A549 (cell line): ENCODE measurements around the gene KRT33A. TPM values are rescaled to one million over a fixed set of nuclear protein-coding genes. Genes with fewer than 3 reads are reported as not detected.

Source experiments
- ATAC-seq, 2 experiments: fragments of 200-7000 bp in 1 of 2; fragments of >200 bp in 1 of 2; cut with Nextera tagmentation in 1 of 2; cut with Tn5 transposase in 1 of 2; 3 replicates each; pipeline versions ENCODE4 v1.8.0 to v1.9.1; 2018 to 2020; ENCODE audit warnings: mild to moderate bottlenecking in 1 of 2, moderate library complexity in 1 of 2
- CTCF ChIA-PET: fragments of 300-600 bp; sonication (Branson Sonifier 250); formaldehyde crosslinking; extraction: SDS; loops from one replicate; lab custom pipeline; 2021; ENCODE audit warnings: antibody characterized with exemption, inconsistent platforms; lab: Yijun Ruan, JAX
- POLR2A ChIA-PET: fragments of 350-600 bp; formaldehyde crosslinking; extraction: SDS; loops from one replicate; lab custom pipeline; 2021; ENCODE audit warnings: antibody characterized with exemption, inconsistent platforms; lab: Yijun Ruan, JAX
- DNase-seq, 2 experiments: peaks; one replicate each; pipeline versions ENCODE4 v3.0.0 to v3.0.0-alpha.2; 2011 to 2016; ENCODE audit warnings: low read depth in 1 of 2, low spot score in 1 of 2
- FAIRE-seq: peaks from 2 replicates; lab custom pipeline; 2011; peaks lifted over from hg19 to GRCh38; lab: Jason Lieb, UNC
- H3K27ac ChIP-seq, 2 experiments: fragments of >200 bp; sonication (Bioruptor Twin); formaldehyde crosslinking; 3 replicates each; pipeline ENCODE4 v1.5.1; 2016 to 2017
- H3K4me1 ChIP-seq: fragments of >200 bp; sonication (Bioruptor Twin); formaldehyde crosslinking; 3 replicates; pipeline ENCODE4 v1.6.1; 2016
- H3K4me2 ChIP-seq: fragments of >200 bp; sonication (Bioruptor Twin); formaldehyde crosslinking; 3 replicates; pipeline ENCODE4 v1.6.1; 2016
- H3K4me3 ChIP-seq: fragments of >200 bp; sonication (Bioruptor Twin); formaldehyde crosslinking; 3 replicates; pipeline ENCODE4 v1.5.1; 2016
- H3K9me3 ChIP-seq: fragments of >200 bp; sonication (Bioruptor Twin); formaldehyde crosslinking; 3 replicates; pipeline ENCODE4 v1.6.1; 2016
- ATOH8 ChIP-seq: fragments of 250-450 bp; sonication (Bioruptor Pico); IDR thresholded peaks from 2 replicates; pipeline ENCODE4 v1.5.0; 2020; ENCODE audit warnings: low read depth, mild to moderate bottlenecking, moderate library complexity
- BCL3 ChIP-seq: fragments of >200 bp; sonication (Bioruptor Twin); formaldehyde crosslinking; IDR thresholded peaks from 3 replicates; pipeline ENCODE4 v1.6.1; 2016
- EHF ChIP-seq: fragments of 250-450 bp; sonication (Bioruptor Pico); IDR thresholded peaks from 2 replicates; pipeline ENCODE4 v1.5.0; 2020; ENCODE audit warnings: mild to moderate bottlenecking
- EP300 ChIP-seq, 2 experiments: fragments of >200 bp; sonication (Bioruptor Twin); formaldehyde crosslinking; IDR thresholded peaks; 2 replicates in 1 of 2; 3 replicates in 1 of 2; pipeline ENCODE4 v1.6.1; 2016 to 2017
- HMGXB4 ChIP-seq: fragments of 250-450 bp; sonication (Bioruptor Pico); IDR thresholded peaks from 2 replicates; pipeline ENCODE4 v1.5.0; 2021; ENCODE audit warnings: mild to moderate bottlenecking, moderate library complexity, borderline replicate concordance
- HOXB13 ChIP-seq: fragments of 250-450 bp; sonication (Bioruptor Pico); IDR thresholded peaks from 2 replicates; pipeline ENCODE4 v1.5.0; 2020; ENCODE audit warnings: low read depth, mild to moderate bottlenecking, moderate library complexity
- HOXB5 ChIP-seq: fragments of 250-450 bp; sonication (Bioruptor Pico); IDR thresholded peaks from 2 replicates; pipeline ENCODE4 v1.5.0; 2020; ENCODE audit warnings: mild to moderate bottlenecking, moderate library complexity
- KDM1A ChIP-seq: fragments of 200-600 bp; sonication (generic); IDR thresholded peaks from 2 replicates; pipeline ENCODE4 v1.6.1; 2016; ENCODE audit warnings: low read depth, mild to moderate bottlenecking
- NFE2L2 ChIP-seq: fragments of 150-350 bp; conservative IDR thresholded peaks from 2 replicates; pipeline ENCODE4 v1.6.1; 2014; ENCODE audit warnings: low read length
- NPAS2 ChIP-seq: fragments of 250-450 bp; sonication (Bioruptor Pico); IDR thresholded peaks from 2 replicates; pipeline ENCODE4 v1.8.0; 2022; ENCODE audit warnings: mild to moderate bottlenecking, moderate library complexity, borderline replicate concordance
- PBX3 ChIP-seq: IDR thresholded peaks from 2 replicates; pipeline ENCODE4 v1.6.1; 2012
- RFX5 ChIP-seq: fragments of 450-650 bp; IDR thresholded peaks from 2 replicates; pipeline ENCODE4 v1.7.1; 2014; ENCODE audit warnings: antibody characterized with exemption, mild to moderate bottlenecking, moderate library complexity
- RNF2 ChIP-seq: fragments of 200-600 bp; sonication (generic); IDR thresholded peaks from 2 replicates; pipeline ENCODE4 v1.6.1; 2016; ENCODE audit warnings: low read depth, mild to moderate bottlenecking, antibody characterized with exemption, moderate library complexity, borderline replicate concordance
- SMC3 ChIP-seq: fragments of >200 bp; sonication (Bioruptor Twin); formaldehyde crosslinking; IDR thresholded peaks from 3 replicates; pipeline ENCODE4 v1.6.1; 2018; ENCODE audit warnings: inconsistent platforms
- TFCP2L1 ChIP-seq: fragments of 250-450 bp; sonication (Bioruptor Pico); IDR thresholded peaks from 2 replicates; pipeline ENCODE4 v1.5.0; 2021; ENCODE audit warnings: mild to moderate bottlenecking
- USF2 ChIP-seq: fragments of 450-650 bp; IDR thresholded peaks from 2 replicates; pipeline ENCODE4 v1.6.1; 2014; ENCODE audit warnings: antibody characterized with exemption
- WGBS: methylation state at CpG from one replicate; pipeline ENCODE4 v1.1.6; 2017; ENCODE audit errors: missing lambda C conversion rate; 5-methylcytosine and 5-hydroxymethylcytosine counted together
- polyA plus RNA-seq, 4 experiments: library from polyadenylated mRNA; depleted of rRNA in 3 of 4; stranded (reverse); fragments of >200 nt; fragmentation: RNase III in 1 of 4; extraction: RNeasy Plus Mini Kit Qiagen cat#74134 plus additional on column Dnase treatment in 1 of 4; gene quantifications; 2 replicates in 3 of 4; 3 replicates in 1 of 4; pipeline ENCODE4 v1.2.3, GENCODE V29; 2011 to 2017

KRT33A gene
- polyA plus RNA-seq, 2 of the 4 experiments (the other 2 are of a cell fraction) = not detected

GRCh38 chr17:41296846-41297245, 53.8 kb downstream of the KRT33A start:
- H3K27ac ChIP-seq = no peak overlapping the region
- no peak for TF ChIP-seq HMGXB4 (CRISPR knock-in tag)
- TF ChIP-seq HOXB5 (CRISPR knock-in tag) = no peak
- no peak for TF ChIP-seq SMC3
- no peak for TF ChIP-seq EP300 (IDR thresholded peaks at IDR 0.05)
- no peak for TF ChIP-seq KDM1A
- no peak for TF ChIP-seq BCL3
- no peak for TF ChIP-seq TFCP2L1 (CRISPR knock-in tag)
- TF ChIP-seq RNF2 = no peak
- TF ChIP-seq NFE2L2 = no peak
- TF ChIP-seq RFX5 = no peak
- no peak for TF ChIP-seq PBX3
- TF ChIP-seq NPAS2 (CRISPR knock-in tag) = no peak
- TF ChIP-seq USF2 = no peak
- TF ChIP-seq HOXB13 (CRISPR knock-in tag) = no peak
- no peak for TF ChIP-seq ATOH8
- TF ChIP-seq EHF (CRISPR knock-in tag) = no peak
- TF ChIP-seq, all 56 proteins: peak for 0
- H3K4me3 ChIP-seq = no peak overlapping the region
- ATAC-seq = no peak
- no peaks in the 10 kb centered on the region for H3K9me3 ChIP-seq
- POLR2A ChIA-PET = no interaction called here
- H3K4me2 ChIP-seq = no peak overlapping the region
- CTCF ChIA-PET = no interaction called here
- DNase-seq = no peak
- no peaks in the 10 kb centered on the region for H3K4me1 ChIP-seq
- 96% methylated on average over 1 of the region's 1 CpG for WGBS
- no peak for FAIRE-seq

Other genes with a start within 250 kb of the KRT33A start
Only the 30 nearest of the 34 such genes appear.
- not detected in 2 replicates for gene KRTAP4-12, start 226.6 kb downstream of the KRT33A start, polyA plus RNA-seq (2011; rRNA removed)
- not detected in 3 replicates for gene KRTAP4-12, start 226.6 kb downstream of the KRT33A start, polyA plus RNA-seq (2017; fragmentation: RNase III; extraction: RNeasy Plus Mini Kit Qiagen cat#74134 plus additional on column Dnase treatment)
- gene KRTAP4-6, start 210.3 kb downstream of the KRT33A start, polyA plus RNA-seq (2011; rRNA removed) = not detected in 2 replicates
- gene KRTAP4-6, start 210.3 kb downstream of the KRT33A start, polyA plus RNA-seq (2017; fragmentation: RNase III; extraction: RNeasy Plus Mini Kit Qiagen cat#74134 plus additional on column Dnase treatment) = not detected in 3 replicates
- gene KRTAP4-5, start 201.0 kb downstream of the KRT33A start, polyA plus RNA-seq (2011; rRNA removed) = not detected in 2 replicates
- not detected in 3 replicates for gene KRTAP4-5, start 201.0 kb downstream of the KRT33A start, polyA plus RNA-seq (2017; fragmentation: RNase III; extraction: RNeasy Plus Mini Kit Qiagen cat#74134 plus additional on column Dnase treatment)
- gene KRTAP4-4, start 190.1 kb downstream of the KRT33A start, polyA plus RNA-seq (2011; rRNA removed) = not detected in 2 replicates
- gene KRTAP4-4, start 190.1 kb downstream of the KRT33A start, polyA plus RNA-seq (2017; fragmentation: RNase III; extraction: RNeasy Plus Mini Kit Qiagen cat#74134 plus additional on column Dnase treatment) = not detected in 3 replicates
- gene KRTAP4-3, start 182.6 kb downstream of the KRT33A start, polyA plus RNA-seq (2011; rRNA removed) = not detected in 2 replicates
- not detected in 3 replicates for gene KRTAP4-3, start 182.6 kb downstream of the KRT33A start, polyA plus RNA-seq (2017; fragmentation: RNase III; extraction: RNeasy Plus Mini Kit Qiagen cat#74134 plus additional on column Dnase treatment)
- gene KRTAP4-2, start 172.6 kb downstream of the KRT33A start, polyA plus RNA-seq (2011; rRNA removed) = not detected in 2 replicates
- not detected in 3 replicates for gene KRTAP4-2, start 172.6 kb downstream of the KRT33A start, polyA plus RNA-seq (2017; fragmentation: RNase III; extraction: RNeasy Plus Mini Kit Qiagen cat#74134 plus additional on column Dnase treatment)
- 0.32 TPM in 2 replicates for gene KRTAP4-1, start 165.9 kb downstream of the KRT33A start, polyA plus RNA-seq (2011; rRNA removed)
- 0.12 TPM in 2 of 3 replicates, not detected in the other for gene KRTAP4-1, start 165.9 kb downstream of the KRT33A start, polyA plus RNA-seq (2017; fragmentation: RNase III; extraction: RNeasy Plus Mini Kit Qiagen cat#74134 plus additional on column Dnase treatment)
- gene KRTAP9-1, start 160.9 kb downstream of the KRT33A start, polyA plus RNA-seq (2011; rRNA removed) = not detected in 2 replicates
- gene KRTAP9-1, start 160.9 kb downstream of the KRT33A start, polyA plus RNA-seq (2017; fragmentation: RNase III; extraction: RNeasy Plus Mini Kit Qiagen cat#74134 plus additional on column Dnase treatment) = not detected in 3 replicates
- not detected in 2 replicates for gene KRTAP9-2, start 124.2 kb downstream of the KRT33A start, polyA plus RNA-seq (2011; rRNA removed)
- gene KRTAP9-2, start 124.2 kb downstream of the KRT33A start, polyA plus RNA-seq (2017; fragmentation: RNase III; extraction: RNeasy Plus Mini Kit Qiagen cat#74134 plus additional on column Dnase treatment) = not detected in 3 replicates
- gene KRTAP9-3, start 118.4 kb downstream of the KRT33A start, polyA plus RNA-seq (2011; rRNA removed) = not detected in 2 replicates
- not detected in 3 replicates for gene KRTAP9-3, start 118.4 kb downstream of the KRT33A start, polyA plus RNA-seq (2017; fragmentation: RNase III; extraction: RNeasy Plus Mini Kit Qiagen cat#74134 plus additional on column Dnase treatment)
- gene KRTAP9-8, start 112.8 kb downstream of the KRT33A start, polyA plus RNA-seq (2011; rRNA removed) = not detected in 2 replicates
- not detected in 3 replicates for gene KRTAP9-8, start 112.8 kb downstream of the KRT33A start, polyA plus RNA-seq (2017; fragmentation: RNase III; extraction: RNeasy Plus Mini Kit Qiagen cat#74134 plus additional on column Dnase treatment)
- not detected in 2 replicates for gene KRTAP9-4, start 101.1 kb downstream of the KRT33A start, polyA plus RNA-seq (2011; rRNA removed)
- not detected in 3 replicates for gene KRTAP9-4, start 101.1 kb downstream of the KRT33A start, polyA plus RNA-seq (2017; fragmentation: RNase III; extraction: RNeasy Plus Mini Kit Qiagen cat#74134 plus additional on column Dnase treatment)
- not detected in 2 replicates for gene KRTAP9-9, start 95.4 kb downstream of the KRT33A start, polyA plus RNA-seq (2011; rRNA removed)
- not detected in 3 replicates for gene KRTAP9-9, start 95.4 kb downstream of the KRT33A start, polyA plus RNA-seq (2017; fragmentation: RNase III; extraction: RNeasy Plus Mini Kit Qiagen cat#74134 plus additional on column Dnase treatment)
- not detected in 2 replicates for gene KRTAP9-6, start 85.5 kb downstream of the KRT33A start, polyA plus RNA-seq (2011; rRNA removed)
- not detected in 3 replicates for gene KRTAP9-6, start 85.5 kb downstream of the KRT33A start, polyA plus RNA-seq (2017; fragmentation: RNase III; extraction: RNeasy Plus Mini Kit Qiagen cat#74134 plus additional on column Dnase treatment)
- not detected in 2 replicates for gene KRTAP9-7, start 75.1 kb downstream of the KRT33A start, polyA plus RNA-seq (2011; rRNA removed)
- gene KRTAP9-7, start 75.1 kb downstream of the KRT33A start, polyA plus RNA-seq (2017; fragmentation: RNase III; extraction: RNeasy Plus Mini Kit Qiagen cat#74134 plus additional on column Dnase treatment) = not detected in 3 replicates
- not detected in 2 replicates for gene KRTAP29-1, start 48.0 kb downstream of the KRT33A start, polyA plus RNA-seq (2011; rRNA removed)
- not detected in 3 replicates for gene KRTAP29-1, start 48.0 kb downstream of the KRT33A start, polyA plus RNA-seq (2017; fragmentation: RNase III; extraction: RNeasy Plus Mini Kit Qiagen cat#74134 plus additional on column Dnase treatment)
- gene KRTAP16-1, start 41.5 kb downstream of the KRT33A start, polyA plus RNA-seq (2011; rRNA removed) = not detected in 2 replicates
- gene KRTAP16-1, start 41.5 kb downstream of the KRT33A start, polyA plus RNA-seq (2017; fragmentation: RNase III; extraction: RNeasy Plus Mini Kit Qiagen cat#74134 plus additional on column Dnase treatment) = not detected in 3 replicates
- gene KRTAP17-1, start 35.1 kb downstream of the KRT33A start, polyA plus RNA-seq (2011; rRNA removed) = not detected in 2 replicates
- not detected in 3 replicates for gene KRTAP17-1, start 35.1 kb downstream of the KRT33A start, polyA plus RNA-seq (2017; fragmentation: RNase III; extraction: RNeasy Plus Mini Kit Qiagen cat#74134 plus additional on column Dnase treatment)
- not detected in 2 replicates for gene KRT33B, start 19.0 kb upstream of the KRT33A start, polyA plus RNA-seq (2011; rRNA removed)
- gene KRT33B, start 19.0 kb upstream of the KRT33A start, polyA plus RNA-seq (2017; fragmentation: RNase III; extraction: RNeasy Plus Mini Kit Qiagen cat#74134 plus additional on column Dnase treatment) = 0.05 to 0.08 TPM in 2 of 3 replicates, not detected in the other
- 0.09 TPM in 2 replicates for gene KRT34, start 31.5 kb upstream of the KRT33A start, polyA plus RNA-seq (2011; rRNA removed)
- 0.17 to 0.33 TPM (median 0.23 TPM) in 3 replicates for gene KRT34, start 31.5 kb upstream of the KRT33A start, polyA plus RNA-seq (2017; fragmentation: RNase III; extraction: RNeasy Plus Mini Kit Qiagen cat#74134 plus additional on column Dnase treatment)
- not detected in 2 replicates for gene KRT31, start 46.8 kb upstream of the KRT33A start, polyA plus RNA-seq (2011; rRNA removed)
- gene KRT31, start 46.8 kb upstream of the KRT33A start, polyA plus RNA-seq (2017; fragmentation: RNase III; extraction: RNeasy Plus Mini Kit Qiagen cat#74134 plus additional on column Dnase treatment) = not detected in 3 replicates
- not detected in 2 replicates for gene KRT37, start 73.8 kb upstream of the KRT33A start, polyA plus RNA-seq (2011; rRNA removed)
- not detected in 3 replicates for gene KRT37, start 73.8 kb upstream of the KRT33A start, polyA plus RNA-seq (2017; fragmentation: RNase III; extraction: RNeasy Plus Mini Kit Qiagen cat#74134 plus additional on column Dnase treatment)
- gene KRT38, start 90.2 kb upstream of the KRT33A start, polyA plus RNA-seq (2011; rRNA removed) = not detected in 2 replicates
- gene KRT38, start 90.2 kb upstream of the KRT33A start, polyA plus RNA-seq (2017; fragmentation: RNase III; extraction: RNeasy Plus Mini Kit Qiagen cat#74134 plus additional on column Dnase treatment) = not detected in 3 replicates
- not detected in 2 replicates for gene KRT32, start 116.6 kb upstream of the KRT33A start, polyA plus RNA-seq (2011; rRNA removed)
- not detected in 3 replicates for gene KRT32, start 116.6 kb upstream of the KRT33A start, polyA plus RNA-seq (2017; fragmentation: RNase III; extraction: RNeasy Plus Mini Kit Qiagen cat#74134 plus additional on column Dnase treatment)
- not detected in 2 replicates for gene KRT35, start 130.3 kb upstream of the KRT33A start, polyA plus RNA-seq (2011; rRNA removed)
- not detected in 3 replicates for gene KRT35, start 130.3 kb upstream of the KRT33A start, polyA plus RNA-seq (2017; fragmentation: RNase III; extraction: RNeasy Plus Mini Kit Qiagen cat#74134 plus additional on column Dnase treatment)
- not detected in 2 replicates for gene KRT36, start 139.1 kb upstream of the KRT33A start, polyA plus RNA-seq (2011; rRNA removed)
- gene KRT36, start 139.1 kb upstream of the KRT33A start, polyA plus RNA-seq (2017; fragmentation: RNase III; extraction: RNeasy Plus Mini Kit Qiagen cat#74134 plus additional on column Dnase treatment) = not detected in 3 replicates
- gene KRT13, start 154.8 kb upstream of the KRT33A start, polyA plus RNA-seq (2011; rRNA removed) = 0.06 and 0.08 TPM in 2 replicates
- gene KRT13, start 154.8 kb upstream of the KRT33A start, polyA plus RNA-seq (2017; fragmentation: RNase III; extraction: RNeasy Plus Mini Kit Qiagen cat#74134 plus additional on column Dnase treatment) = not detected in 3 replicates
- 2.1 and 2.6 TPM in 2 replicates for gene KRT15, start 168.1 kb upstream of the KRT33A start, polyA plus RNA-seq (2011; rRNA removed)
- 0.54 to 1.4 TPM (median 0.62 TPM) in 3 replicates for gene KRT15, start 168.1 kb upstream of the KRT33A start, polyA plus RNA-seq (2017; fragmentation: RNase III; extraction: RNeasy Plus Mini Kit Qiagen cat#74134 plus additional on column Dnase treatment)
- gene KRT19, start 177.5 kb upstream of the KRT33A start, polyA plus RNA-seq (2011; rRNA removed) = 23.8 and 26.2 TPM in 2 replicates
- 27.8 to 31.2 TPM (median 29.9 TPM) in 3 replicates for gene KRT19, start 177.5 kb upstream of the KRT33A start, polyA plus RNA-seq (2017; fragmentation: RNase III; extraction: RNeasy Plus Mini Kit Qiagen cat#74134 plus additional on column Dnase treatment)
- not detected in 2 replicates for gene KRT9, start 221.2 kb upstream of the KRT33A start, polyA plus RNA-seq (2011; rRNA removed)
- not detected in 3 replicates for gene KRT9, start 221.2 kb upstream of the KRT33A start, polyA plus RNA-seq (2017; fragmentation: RNase III; extraction: RNeasy Plus Mini Kit Qiagen cat#74134 plus additional on column Dnase treatment)